Non-pigmented ciliary epithelial cell (primary cell): ENCODE results near the gene RPS15.

ENCODE experiments used
- DNase-seq: peaks from one replicate; pipeline ENCODE4 v3.0.0-alpha.2; 2010; ENCODE audit warnings: low read depth

Gene RPS15

DNA sequence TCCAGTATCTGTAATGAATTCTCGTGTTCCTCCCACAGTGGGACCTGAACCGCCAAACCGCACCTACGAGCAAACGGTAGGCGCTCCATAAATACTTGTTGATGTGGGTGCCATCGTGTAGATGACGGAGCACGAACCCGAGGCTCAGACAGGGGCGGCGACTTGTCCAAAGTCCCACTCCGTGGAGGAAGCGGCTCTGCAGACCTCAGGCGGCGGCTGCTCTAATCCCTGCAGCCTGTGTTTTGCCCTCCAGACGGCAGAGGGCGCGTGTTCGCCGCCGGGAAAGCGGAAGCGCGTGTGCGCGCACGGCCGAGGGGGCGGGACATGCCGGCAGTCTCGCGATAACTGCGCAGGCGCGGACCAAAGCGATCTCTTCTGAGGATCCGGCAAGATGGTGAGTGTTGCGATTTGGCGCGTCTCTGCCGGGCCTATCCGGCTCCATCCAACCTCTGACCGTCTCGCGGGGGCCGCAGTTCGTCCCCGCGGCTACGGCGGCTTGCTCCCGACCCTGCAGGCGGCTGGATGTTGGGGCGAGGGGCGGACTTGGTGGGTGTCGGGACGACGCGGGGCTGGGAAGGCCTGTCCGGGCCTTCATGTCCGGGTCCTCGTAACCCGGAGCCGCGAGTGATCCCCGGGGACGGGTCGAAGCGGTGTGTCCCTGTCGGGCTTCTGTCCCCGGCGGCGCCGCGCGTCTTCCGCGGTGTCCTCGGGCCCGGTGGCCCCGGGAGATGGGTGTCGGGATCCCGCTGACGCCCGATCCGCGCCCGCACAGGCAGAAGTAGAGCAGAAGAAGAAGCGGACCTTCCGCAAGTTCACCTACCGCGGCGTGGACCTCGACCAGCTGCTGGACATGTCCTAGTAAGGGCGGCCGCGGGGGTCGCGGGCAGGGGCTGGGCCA, at the start of gene RPS15:
Gene RPS15 (plus strand): TSS at position 362 of the 898 bp plus-strand sequence. CDS start 30 bp downstream, at position 392.
- peak; percentile 59 for DNase-seq

DNA sequence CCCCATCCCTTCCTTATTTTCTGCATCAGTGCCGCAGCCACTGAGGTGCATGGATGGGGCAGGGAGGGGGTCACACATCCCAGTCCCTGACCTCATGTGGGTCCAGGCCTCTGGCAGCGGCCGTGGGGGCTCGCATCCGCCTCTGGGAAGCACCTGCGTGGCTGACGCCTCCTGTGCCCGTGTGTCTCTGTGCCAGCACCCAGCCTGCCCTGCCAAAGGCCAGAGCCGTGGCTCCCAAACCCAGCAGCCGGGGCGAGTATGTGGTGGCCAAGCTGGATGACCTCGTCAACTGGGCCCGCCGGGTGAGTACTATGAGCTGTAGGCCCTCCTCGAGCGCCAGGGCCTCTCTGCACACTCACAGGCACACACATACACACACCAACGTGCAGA, 49.6 kb upstream of the RPS15 start:
- DNase-seq = no peak

GRCh38 chr19:1389033-1389940, 48.9 kb upstream of the RPS15 start:
- no peak for DNase-seq

- no peak for DNase-seq
Observed at GRCh38 chr19:1390890-1391423, 47.2 kb upstream of the RPS15 start.

- no peak for DNase-seq
Observed at GRCh38 chr19:1392407-1392806, 45.8 kb upstream of the RPS15 start.

DNA sequence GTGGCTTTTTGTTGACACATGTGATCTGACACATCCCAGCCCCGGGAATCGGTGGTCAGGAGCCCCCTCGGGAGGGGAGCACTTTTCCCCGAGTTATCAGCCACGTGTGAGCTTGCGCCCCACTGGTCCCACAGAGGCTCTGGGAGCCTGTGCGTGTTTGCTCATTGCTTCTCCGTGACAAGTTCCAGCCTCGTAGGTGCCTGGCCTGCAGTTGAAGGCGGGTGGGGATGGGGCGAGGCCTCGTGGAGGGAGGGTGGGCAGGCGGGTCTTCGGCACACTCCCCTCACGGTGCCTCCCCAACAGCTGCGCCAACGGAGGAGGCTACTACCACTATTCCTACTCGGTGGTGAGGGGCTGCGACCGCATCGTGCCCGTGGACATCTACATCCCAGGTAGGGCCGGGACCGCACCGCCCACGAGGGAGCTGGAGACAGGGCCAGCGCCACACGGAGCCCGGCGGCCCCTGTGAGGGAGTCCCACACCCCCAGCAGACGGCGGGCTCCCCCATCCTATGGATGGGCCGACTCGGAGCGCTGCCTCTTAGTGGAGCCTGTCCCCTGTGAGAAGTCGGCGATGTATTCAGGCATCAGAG, 45.2 kb upstream of the RPS15 start:
- no peak for DNase-seq

- DNase-seq = no peak
Observed at GRCh38 chr19:1393841-1394240, 44.4 kb upstream of the RPS15 start.

DNA sequence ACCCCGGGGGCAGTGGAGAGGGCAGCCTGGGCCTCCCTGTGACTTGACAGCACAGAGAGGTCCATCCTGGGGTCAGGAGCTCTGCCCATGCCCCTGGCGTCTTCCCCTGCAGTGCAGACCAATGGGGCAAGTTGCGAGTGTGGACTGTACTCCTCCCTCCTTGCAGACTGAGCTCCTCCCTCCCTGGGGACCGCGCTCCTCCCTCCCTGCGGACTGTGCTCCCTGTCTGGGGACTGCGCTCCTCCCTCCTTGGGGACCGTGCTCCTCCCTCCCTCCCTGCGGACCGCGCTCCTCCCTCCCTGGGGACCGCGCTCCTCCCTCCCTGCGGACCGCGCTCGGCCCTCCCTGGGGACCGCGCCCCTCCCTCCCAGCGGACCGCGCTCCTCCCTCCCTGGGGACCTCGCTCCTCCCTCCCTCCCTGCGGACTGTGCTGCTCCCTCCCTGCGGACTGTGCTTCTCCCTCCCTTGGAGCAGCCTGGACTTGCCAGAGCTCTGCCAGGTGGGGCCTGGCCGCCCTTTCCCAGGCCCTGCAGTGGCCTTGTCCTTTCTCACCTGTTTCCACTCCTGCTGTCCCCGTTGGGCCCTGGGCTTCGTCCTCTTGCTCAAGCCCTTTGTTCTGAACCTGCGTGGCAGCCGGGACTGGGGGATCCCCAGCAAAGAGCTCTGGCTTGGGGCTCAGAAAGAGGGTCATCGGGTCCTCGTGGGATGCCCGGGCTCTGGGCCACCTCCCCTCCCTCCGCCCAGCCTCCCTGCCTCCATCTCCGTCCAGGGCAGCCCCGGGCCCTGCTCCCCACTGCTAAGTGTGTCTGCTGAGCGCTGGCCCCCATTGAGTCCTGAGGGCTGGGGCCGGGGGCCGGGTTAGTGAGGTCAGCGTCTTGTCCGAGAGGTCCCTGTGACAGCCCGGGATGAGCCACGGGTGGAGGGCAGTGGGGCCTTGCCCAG, 43.7 kb upstream of the RPS15 start:
- DNase-seq = no peak

- DNase-seq = no peak
Observed at GRCh38 chr19:1395194-1396018, 42.8 kb upstream of the RPS15 start.

GRCh38 chr19:1396019-1396767, 42.0 kb upstream of the RPS15 start:
- no peak for DNase-seq

DNA sequence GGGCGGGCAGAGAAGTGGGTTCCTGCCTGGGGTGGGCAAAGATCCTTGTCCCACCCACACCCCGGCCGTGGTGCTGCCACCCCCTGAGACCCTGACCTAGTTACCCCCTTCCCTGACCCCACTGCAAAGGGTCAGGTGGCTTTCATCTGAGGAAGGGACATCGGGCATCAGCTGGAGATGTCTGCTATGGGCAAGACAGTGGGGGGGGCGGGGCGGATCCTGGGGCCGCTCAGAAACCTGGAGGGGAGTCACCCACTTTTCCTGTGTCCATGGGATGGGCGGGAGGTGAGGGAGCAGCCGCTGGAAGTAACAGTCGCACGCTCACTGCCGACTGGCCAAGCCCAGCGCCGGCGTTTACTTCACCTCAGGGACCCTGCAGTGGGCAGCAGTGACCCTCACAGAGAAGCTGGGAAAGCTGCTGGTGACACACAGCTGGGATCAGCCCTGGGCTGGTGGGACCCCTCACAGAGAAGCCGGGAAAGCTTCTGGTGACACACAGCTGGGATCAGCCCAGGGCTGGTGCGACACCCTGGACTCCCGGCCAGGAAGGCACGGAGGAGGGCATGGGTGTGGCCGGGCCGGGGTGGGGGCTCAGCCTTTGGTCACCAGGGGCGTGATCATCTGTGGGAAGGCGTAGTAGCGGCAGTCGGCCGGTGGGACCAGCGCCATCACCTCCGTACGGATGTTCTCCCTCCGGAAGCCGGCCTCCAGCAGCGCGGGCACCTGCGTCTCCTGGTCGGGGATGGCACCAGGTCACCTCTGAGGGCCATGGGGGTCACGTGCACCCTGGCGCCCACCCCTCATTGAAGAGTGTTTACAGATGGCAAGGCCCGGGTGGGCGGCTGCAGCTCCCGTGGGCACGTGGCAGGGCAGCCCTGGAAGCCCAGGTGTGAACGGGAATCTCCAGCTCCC, 41.2 kb upstream of the RPS15 start:
- no peak for DNase-seq

DNA sequence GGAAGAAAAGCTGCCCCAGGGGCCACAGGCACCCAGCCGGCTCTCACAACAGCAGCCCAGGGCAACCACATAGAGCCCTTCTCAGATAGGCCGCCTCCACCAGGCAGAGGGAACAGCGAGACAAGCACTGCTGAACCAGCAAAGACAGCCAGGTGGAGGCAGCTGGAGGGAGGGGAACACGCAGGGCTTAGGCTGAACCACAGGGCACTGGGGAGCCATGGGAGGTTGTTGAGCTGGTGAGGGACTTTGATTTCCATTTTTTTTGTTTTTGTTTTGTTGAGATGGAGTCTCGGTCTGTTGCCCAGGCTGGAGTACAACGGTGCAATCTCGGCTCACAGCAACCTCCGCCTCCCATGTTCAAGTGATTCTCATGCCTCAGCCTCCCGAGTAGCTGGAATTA, 40.4 kb upstream of the RPS15 start:
- DNase-seq = no peak

DNA sequence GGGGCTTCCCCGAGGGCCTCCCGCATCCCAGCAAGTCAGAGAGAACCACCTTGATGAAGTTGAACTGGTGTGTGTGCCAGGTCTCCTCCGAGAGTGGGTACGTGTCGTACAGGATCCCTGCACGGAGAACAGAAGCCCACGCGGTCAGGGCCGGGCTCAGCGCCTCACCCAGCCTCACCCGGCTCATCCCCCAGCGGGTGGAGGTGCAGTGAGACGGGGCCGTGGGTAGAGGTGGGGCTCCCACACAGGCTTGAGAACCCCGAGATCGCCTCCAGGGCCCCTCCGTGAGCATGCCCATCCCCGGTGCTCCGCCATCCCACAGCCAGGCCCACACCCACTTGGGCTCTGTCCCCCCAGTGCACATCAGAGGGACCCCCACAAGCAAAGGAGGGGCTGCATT, 39.1 kb upstream of the RPS15 start:
- DNase-seq = no peak

DNA sequence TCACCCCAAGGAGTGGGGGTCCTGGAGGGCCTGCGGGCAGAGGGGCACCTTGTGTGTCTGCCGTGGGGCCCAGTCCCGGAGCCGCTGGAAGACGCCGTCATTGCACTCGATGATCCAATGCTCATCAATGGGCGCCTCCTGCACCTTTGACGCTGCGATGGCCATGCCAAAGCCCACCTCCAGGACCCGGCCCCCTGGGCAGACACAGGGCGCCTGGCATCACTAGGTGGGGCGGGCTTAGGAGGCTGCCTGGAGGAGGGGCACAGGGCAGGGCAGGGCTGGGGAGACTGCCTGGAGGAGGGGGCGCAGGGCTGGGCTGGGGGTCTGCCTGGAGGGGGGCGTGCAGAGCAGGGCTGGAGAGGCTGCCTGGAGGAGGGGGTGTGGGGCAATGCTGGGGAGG, 38.5 kb upstream of the RPS15 start:
- no peak for DNase-seq

GRCh38 chr19:1400281-1401137, 37.7 kb upstream of the RPS15 start:
- no peak for DNase-seq

DNA sequence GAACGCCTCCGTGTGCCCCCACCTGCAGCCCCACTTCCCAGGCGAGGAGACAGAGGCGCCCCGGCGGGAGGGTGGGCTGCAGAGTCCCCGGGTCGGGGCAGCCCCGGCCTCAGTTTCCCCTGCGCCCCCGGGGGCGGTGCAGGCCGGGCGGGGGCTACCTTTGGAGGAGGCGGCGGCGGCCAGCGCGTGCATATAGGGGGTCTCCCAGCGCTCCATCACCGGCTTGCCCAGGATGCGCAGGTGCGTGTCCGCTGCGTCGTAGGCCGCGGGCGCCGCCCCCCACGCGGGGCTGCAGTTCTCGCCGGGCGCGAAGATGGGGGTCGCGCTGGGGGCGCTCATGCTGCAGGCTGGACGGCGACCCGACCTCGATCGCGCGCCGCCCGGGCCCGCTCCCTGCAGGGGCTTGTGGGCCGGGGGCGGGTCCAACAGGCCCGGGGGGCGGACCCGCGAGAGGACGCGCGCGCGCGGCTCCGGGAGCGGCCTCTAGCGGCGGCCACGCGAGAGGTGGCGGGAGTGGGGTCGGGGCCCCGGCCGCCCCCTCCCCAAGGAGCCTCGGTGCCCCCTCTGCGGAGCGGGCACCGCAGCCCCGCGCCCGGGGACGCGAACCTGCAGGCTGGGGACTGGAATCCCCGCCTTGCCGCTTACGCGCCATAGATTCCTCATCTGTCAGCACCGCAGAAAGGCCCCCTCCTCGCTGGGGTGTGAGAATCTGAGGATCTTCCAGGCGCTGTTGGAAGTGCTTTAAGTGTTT, 36.9 kb upstream of the RPS15 start, which contains the start of gene GAMT:
Gene GAMT (minus strand): TSS at position 405 of the 751 bp plus-strand sequence. CDS start 66 bp downstream, at position 339.
- no peak for DNase-seq

GRCh38 chr19:1401889-1402217, 36.3 kb upstream of the RPS15 start:
- DNase-seq = no peak
